ENCODE data around the gene LEAP2.

- TF ChIP-seq CTCF (conservative IDR thresholded peaks at IDR 0.05; ENCODE audit: low read length) (no peak), EZH2phosphoT487 (IDR thresholded peaks at IDR 0.05; ENCODE audit: borderline replicate concordance) (no peak)
Observed at GRCh38 chr5:132849347-132849746, 24.1 kb upstream of the LEAP2 start.

All from Loucy (cell line).